NCI-H2081 treated with DMSO at 0.1 percent for 48 hours (cell line): ENCODE data around the gene NDST1.

Experiments used
- DNase-seq: peaks from one replicate; lab custom pipeline; 2025; lab: John Stamatoyannopoulos, UW

Gene NDST1

DNA sequence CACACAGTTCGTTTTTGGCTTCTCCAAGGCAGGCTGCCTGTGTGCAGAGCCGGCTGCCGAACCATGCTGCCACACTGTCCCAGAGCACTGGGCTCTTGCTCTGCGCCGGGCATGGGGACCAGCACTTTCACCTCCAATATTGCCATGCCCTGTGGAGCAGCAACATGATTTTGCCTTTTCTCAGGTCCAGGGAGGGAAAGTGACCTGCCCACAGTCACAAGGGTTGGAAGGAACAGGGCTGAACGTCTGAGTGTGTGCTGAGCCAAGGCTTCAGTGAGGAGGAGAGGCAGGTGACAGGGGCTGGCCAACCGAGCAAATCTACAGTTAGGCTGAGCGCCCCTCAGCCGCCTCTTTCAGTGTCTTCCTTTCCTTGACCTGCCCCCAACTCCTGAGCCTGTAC, 98.5 kb downstream of the NDST1 start:
- no peak for DNase-seq

DNA sequence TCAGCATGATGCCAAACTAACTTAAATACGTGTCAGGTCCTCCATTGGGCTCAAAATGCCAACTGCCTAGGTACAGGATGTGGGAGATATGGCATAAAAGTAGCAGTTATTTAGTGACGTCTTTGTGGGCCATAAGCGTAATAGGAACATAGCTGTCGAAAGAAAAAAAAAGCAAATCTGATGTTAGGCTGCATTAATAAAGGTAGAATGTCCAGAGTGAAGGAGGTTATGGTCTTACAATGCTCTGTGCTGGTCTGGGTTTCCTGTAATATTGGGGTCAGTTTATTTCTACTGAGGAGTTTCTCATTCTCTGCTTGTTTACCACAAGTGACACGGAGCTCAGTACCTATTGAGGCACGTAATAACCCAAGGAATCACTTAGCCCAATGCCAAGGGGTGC, 99.2 kb downstream of the NDST1 start:
- DNase-seq = no peak
